GM23248 (cell line): Measurements from ENCODE around the gene CHMP6.

Source experiments
- EZH2 ChIP-seq: fragments of 200-600 bp; sonication (generic); IDR thresholded peaks from 2 replicates; pipeline ENCODE4 v1.6.1; 2018; ENCODE audit warnings: antibody characterized with exemption, mild to moderate bottlenecking; ENCODE audit not compliant: insufficient read depth, poor library complexity, severe bottlenecking
- EZH2phosphoT487 ChIP-seq: fragments of 200-600 bp; sonication (generic); IDR thresholded peaks from 2 replicates; pipeline ENCODE4 v1.6.1; 2018; ENCODE audit warnings: antibody characterized with exemption, moderate library complexity, mild to moderate bottlenecking, low read depth; ENCODE audit not compliant: insufficient read depth

- TF ChIP-seq EZH2 (no peak), EZH2phosphoT487 (no peak)
Observed at GRCh38 chr17:80981929-80982425, 9.7 kb upstream of the CHMP6 start.
